Stimulated activated CD8-positive, alpha-beta memory T cell treated with anti-CD3 and anti-CD28 coated beads, Interleukin-12 subunit alpha, Interleukin-12 subunit beta, amount 100 ng/mL, for 1 hour (primary cell): ENCODE measurements around the gene DNALI1.
A peak's percentile ranks its signal among the peaks of the same experiment; 100 is the strongest.

Experiments
- DNase-seq: peaks from one replicate; pipeline ENCODE4 v3.0.0-alpha.2; 2020; ENCODE audit warnings: low read depth

Gene DNALI1

GRCh38 chr1:37601441-37601840 is 44.7 kb downstream of the DNALI1 start:
- DNase-seq, result no peak

GRCh38 chr1:37602750-37603694 is 46.3 kb downstream of the DNALI1 start:
- peak; percentile 6 for DNase-seq

GRCh38 chr1:37605061-37605650 is 48.4 kb downstream of the DNALI1 start:
- DNase-seq, result no peak

- no peak for DNase-seq
Observed at GRCh38 chr1:37605806-37606474, 49.2 kb downstream of the DNALI1 start.

- no peak for DNase-seq
Observed at GRCh38 chr1:37606481-37607263, 49.9 kb downstream of the DNALI1 start.

GRCh38 chr1:37609002-37609401 is 52.3 kb downstream of the DNALI1 start:
- no peak for DNase-seq

GRCh38 chr1:37609994-37610393 is 53.3 kb downstream of the DNALI1 start:
- DNase-seq, result no peak

- DNase-seq, result no peak
Observed at GRCh38 chr1:37612186-37612585, 55.4 kb downstream of the DNALI1 start.

- no peak for DNase-seq
Observed at GRCh38 chr1:37614105-37614504, 57.4 kb downstream of the DNALI1 start.

- no peak for DNase-seq
Observed at GRCh38 chr1:37616330-37616729, 59.6 kb downstream of the DNALI1 start.
